ENCODE measurements around the gene ANKS1A.

ANKS1A gene

GRCh38 chr6:35018182-35018519 lies 129.1 kb downstream of the ANKS1A start:
- no peak for DNase-seq (ENCODE audit: low read depth, low spot score)
- H3K27ac ChIP-seq (ENCODE audit: low read length) = no peak overlapping the region
- H3K9me3 ChIP-seq (ENCODE audit: control insufficient read depth, insufficient read depth, low read length) = no peaks in the 10 kb centered on the region
- 0 out of 2 replicates have a peak, but pooled peaks cover 2% of the 10 kb centered on the region for H3K36me3 ChIP-seq (ENCODE audit: control insufficient read depth, insufficient read depth, low read length)
- no CpG with 5 or more reads among the region's 3 CpGs for WGBS (ENCODE audit: insufficient coverage, insufficient read length)
- no peak overlapping the region for H3K4me3 ChIP-seq (ENCODE audit: low read length)
- peaks cover 7% of the 10 kb centered on the region for H3K4me1 ChIP-seq (ENCODE audit: control insufficient read depth, insufficient read depth, low read length)
- no peaks in the 10 kb centered on the region for H3K27me3 ChIP-seq (ENCODE audit: control insufficient read depth, insufficient read depth, low read length)

- no CpG with 5 or more reads among the region's 2 CpGs for WGBS (ENCODE audit: insufficient coverage, insufficient read length)
- Histone ChIP-seq H3K27ac (ENCODE audit: low read length) (no peak overlapping the region), H3K4me3 (ENCODE audit: low read length) (no peak overlapping the region)
Measured at GRCh38 chr6:35018746-35019145, 129.7 kb downstream of the ANKS1A start.

GRCh38 chr6:35019171-35019570 lies 130.1 kb downstream of the ANKS1A start:
- H3K4me3 ChIP-seq (ENCODE audit: low read length) = no peak overlapping the region
- no peaks in the 10 kb centered on the region for H3K9me3 ChIP-seq (ENCODE audit: control insufficient read depth, insufficient read depth, low read length)
- H3K27me3 ChIP-seq (ENCODE audit: control insufficient read depth, insufficient read depth, low read length) = no peaks in the 10 kb centered on the region
- no CpG with 5 or more reads among the region's 1 CpG for WGBS (ENCODE audit: insufficient coverage, insufficient read length)
- H3K36me3 ChIP-seq (ENCODE audit: control insufficient read depth, insufficient read depth, low read length) = 0 out of 2 replicates have a peak, but pooled peaks cover 2% of the 10 kb centered on the region
- no peak overlapping the region for H3K27ac ChIP-seq (ENCODE audit: low read length)
- DNase-seq (ENCODE audit: low read depth, low spot score) = no peak
- peaks cover 7% of the 10 kb centered on the region for H3K4me1 ChIP-seq (ENCODE audit: control insufficient read depth, insufficient read depth, low read length)

More at GRCh38 chr6:35018746-35019145, 129.7 kb downstream of the ANKS1A start:
- Histone ChIP-seq H3K4me1 (ENCODE audit: control insufficient read depth, insufficient read depth, low read length) (peaks cover 7% of the 10 kb centered on the region), H3K9me3 (ENCODE audit: control insufficient read depth, insufficient read depth, low read length) (no peaks in the 10 kb centered on the region), H3K36me3 (ENCODE audit: control insufficient read depth, insufficient read depth, low read length) (0 out of 2 replicates have a peak, but pooled peaks cover 2% of the 10 kb centered on the region), H3K27me3 (ENCODE audit: control insufficient read depth, insufficient read depth, low read length) (no peaks in the 10 kb centered on the region)
- DNase-seq (ENCODE audit: low read depth, low spot score) = no peak

GRCh38 chr6:35019831-35020230 lies 130.8 kb downstream of the ANKS1A start:
- Histone ChIP-seq H3K4me1 (ENCODE audit: control insufficient read depth, insufficient read depth, low read length) (peaks cover 7% of the 10 kb centered on the region), H3K27me3 (ENCODE audit: control insufficient read depth, insufficient read depth, low read length) (no peaks in the 10 kb centered on the region), H3K9me3 (ENCODE audit: control insufficient read depth, insufficient read depth, low read length) (no peaks in the 10 kb centered on the region), H3K27ac (ENCODE audit: low read length) (no peak overlapping the region), H3K4me3 (ENCODE audit: low read length) (no peak overlapping the region), H3K36me3 (ENCODE audit: control insufficient read depth, insufficient read depth, low read length) (0 out of 2 replicates have a peak, but pooled peaks cover 2% of the 10 kb centered on the region)
- WGBS (ENCODE audit: insufficient coverage, insufficient read length) = no CpG with 5 or more reads among the region's 4 CpGs
- DNase-seq (ENCODE audit: low read depth, low spot score) = no peak

GRCh38 chr6:35021004-35021403 lies 131.9 kb downstream of the ANKS1A start:
- WGBS (ENCODE audit: insufficient coverage, insufficient read length) = no CpG with 5 or more reads among the region's 3 CpGs
- Histone ChIP-seq H3K4me1 (ENCODE audit: control insufficient read depth, insufficient read depth, low read length) (peaks cover 11% of the 10 kb centered on the region), H3K36me3 (ENCODE audit: control insufficient read depth, insufficient read depth, low read length) (0 out of 2 replicates have a peak, but pooled peaks cover 2% of the 10 kb centered on the region), H3K27ac (ENCODE audit: low read length) (no peak overlapping the region), H3K9me3 (ENCODE audit: control insufficient read depth, insufficient read depth, low read length) (no peaks in the 10 kb centered on the region), H3K4me3 (ENCODE audit: low read length) (no peak overlapping the region), H3K27me3 (ENCODE audit: control insufficient read depth, insufficient read depth, low read length) (no peaks in the 10 kb centered on the region)
- no peak for DNase-seq (ENCODE audit: low read depth, low spot score)

GRCh38 chr6:35023091-35024000 lies 134.3 kb downstream of the ANKS1A start:
- no CpG with 5 or more reads among the region's 5 CpGs for WGBS (ENCODE audit: insufficient coverage, insufficient read length)
- no peak overlapping the region for H3K4me3 ChIP-seq (ENCODE audit: low read length)
- peaks cover 12% of the 10 kb centered on the region for H3K4me1 ChIP-seq (ENCODE audit: control insufficient read depth, insufficient read depth, low read length)

GRCh38 chr6:35024551-35025054 lies 135.5 kb downstream of the ANKS1A start:
- WGBS (ENCODE audit: insufficient coverage, insufficient read length) = no CpG with 5 or more reads among the region's 4 CpGs
- Histone ChIP-seq H3K4me3 (ENCODE audit: low read length) (no peak overlapping the region), H3K27ac (ENCODE audit: low read length) (no peak overlapping the region), H3K9me3 (ENCODE audit: control insufficient read depth, insufficient read depth, low read length) (no peaks in the 10 kb centered on the region), H3K36me3 (ENCODE audit: control insufficient read depth, insufficient read depth, low read length) (no peaks in the 10 kb centered on the region), H3K27me3 (ENCODE audit: control insufficient read depth, insufficient read depth, low read length) (no peaks in the 10 kb centered on the region), H3K4me1 (ENCODE audit: control insufficient read depth, insufficient read depth, low read length) (peaks cover 12% of the 10 kb centered on the region)
- DNase-seq (ENCODE audit: low read depth, low spot score) = no peak

More at GRCh38 chr6:35023091-35024000, 134.3 kb downstream of the ANKS1A start:
- DNase-seq (ENCODE audit: low read depth, low spot score) = no peak
- Histone ChIP-seq H3K27me3 (ENCODE audit: control insufficient read depth, insufficient read depth, low read length) (no peaks in the 10 kb centered on the region), H3K36me3 (ENCODE audit: control insufficient read depth, insufficient read depth, low read length) (no peaks in the 10 kb centered on the region), H3K27ac (ENCODE audit: low read length) (no peak overlapping the region), H3K9me3 (ENCODE audit: control insufficient read depth, insufficient read depth, low read length) (no peaks in the 10 kb centered on the region)

- Histone ChIP-seq H3K27me3 (ENCODE audit: control insufficient read depth, insufficient read depth, low read length) (no peaks in the 10 kb centered on the region), H3K27ac (ENCODE audit: low read length) (no peak overlapping the region), H3K9me3 (ENCODE audit: control insufficient read depth, insufficient read depth, low read length) (no peaks in the 10 kb centered on the region), H3K36me3 (ENCODE audit: control insufficient read depth, insufficient read depth, low read length) (no peaks in the 10 kb centered on the region), H3K4me3 (ENCODE audit: low read length) (no peak overlapping the region), H3K4me1 (ENCODE audit: control insufficient read depth, insufficient read depth, low read length) (peaks cover 11% of the 10 kb centered on the region)
- WGBS (ENCODE audit: insufficient coverage, insufficient read length) = no CpG with 5 or more reads among the region's 11 CpGs
- DNase-seq (ENCODE audit: low read depth, low spot score) = no peak
Measured at GRCh38 chr6:35025232-35026188, 136.5 kb downstream of the ANKS1A start.

GRCh38 chr6:35026434-35027222 lies 137.6 kb downstream of the ANKS1A start:
- H3K36me3 ChIP-seq (ENCODE audit: control insufficient read depth, insufficient read depth, low read length) = no peaks in the 10 kb centered on the region
- peaks cover 7% of the 10 kb centered on the region; the same call in 1 of the 2 replicates for H3K4me1 ChIP-seq (ENCODE audit: control insufficient read depth, insufficient read depth, low read length)
- no peaks in the 10 kb centered on the region for H3K9me3 ChIP-seq (ENCODE audit: control insufficient read depth, insufficient read depth, low read length)
- no peak overlapping the region for H3K4me3 ChIP-seq (ENCODE audit: low read length)
- no peak for DNase-seq (ENCODE audit: low read depth, low spot score)
- WGBS (ENCODE audit: insufficient coverage, insufficient read length) = 100% methylated on average over 1 of the region's 5 CpGs
- H3K27me3 ChIP-seq (ENCODE audit: control insufficient read depth, insufficient read depth, low read length) = no peaks in the 10 kb centered on the region
- no peak overlapping the region for H3K27ac ChIP-seq (ENCODE audit: low read length)

Measured in iPS DF 6.9 (cell line).